Measurements from ENCODE around the gene NKAPD1. TPM values are rescaled to one million over a fixed set of nuclear protein-coding genes. Genes with fewer than 3 reads are reported as not detected.
"Not testable (repeated sequence)": the region's sequence is repeated elsewhere in the genome, so short reads cannot be mapped to it uniquely, and the experiment has no call there.

NKAPD1 gene
- total and polyA plus RNA-seq, 2 of the 13 experiments (the other 11 are each of a cell fraction or from before 2014, with no cell fraction given), result 11.2 to 22.5 TPM

DNA sequence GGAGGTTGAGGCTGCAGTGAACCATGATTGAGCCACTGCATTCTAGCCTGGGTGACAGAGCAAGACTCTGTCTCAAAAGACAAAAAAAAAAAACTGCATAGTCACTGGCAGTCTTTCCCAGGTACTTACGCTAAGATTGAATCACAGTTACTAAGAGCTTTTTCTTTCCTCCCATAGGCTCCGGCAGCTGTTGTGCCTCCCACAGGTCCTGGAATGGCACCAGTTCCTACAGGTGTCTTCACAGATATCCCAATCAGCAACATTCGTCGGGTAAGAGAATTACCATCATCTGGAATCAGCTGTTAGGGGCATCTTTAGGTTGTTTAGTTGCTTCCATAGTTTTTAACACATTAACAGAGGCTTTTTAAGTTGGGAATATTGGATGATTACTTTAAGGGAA lies 29.1 kb upstream of the NKAPD1 start (continued):
- TF ChIP-seq, protein P1, sequence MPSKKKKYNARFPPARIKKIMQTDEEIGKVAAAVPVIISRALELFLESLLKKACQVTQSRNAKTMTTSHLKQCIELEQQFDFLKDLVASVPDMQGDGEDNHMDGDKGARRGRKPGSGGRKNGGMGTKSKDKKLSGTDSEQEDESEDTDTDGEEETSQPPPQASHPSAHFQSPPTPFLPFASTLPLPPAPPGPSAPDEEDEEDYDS (CRISPR knock-in tag; IDR thresholded peaks at IDR 0.05), result no peak
- TF ChIP-seq U2AF1 (optimal IDR thresholded peaks at IDR 0.05; ENCODE audit: low read depth, low read length), result no peak
- TF ChIP-seq HNRNPH1 (optimal IDR thresholded peaks at IDR 0.05; ENCODE audit: low read depth, low read length), result no peak
- TF ChIP-seq, protein P2, sequence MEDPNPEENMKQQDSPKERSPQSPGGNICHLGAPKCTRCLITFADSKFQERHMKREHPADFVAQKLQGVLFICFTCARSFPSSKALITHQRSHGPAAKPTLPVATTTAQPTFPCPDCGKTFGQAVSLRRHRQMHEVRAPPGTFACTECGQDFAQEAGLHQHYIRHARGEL (CRISPR knock-in tag; IDR thresholded peaks at IDR 0.05), result no peak
- no peak for TF ChIP-seq ATM (IDR thresholded peaks at IDR 0.05; ENCODE audit: borderline replicate concordance)
- no peak for TF ChIP-seq XRCC5 (optimal IDR thresholded peaks at IDR 0.05; ENCODE audit: low read length)
- no peak for TF ChIP-seq ZFP62 (CRISPR knock-in tag; IDR thresholded peaks at IDR 0.05)
- no peak for TF ChIP-seq NPAS2 (CRISPR knock-in tag; IDR thresholded peaks at IDR 0.05; ENCODE audit: borderline replicate concordance)
- TF ChIP-seq, protein P3, sequence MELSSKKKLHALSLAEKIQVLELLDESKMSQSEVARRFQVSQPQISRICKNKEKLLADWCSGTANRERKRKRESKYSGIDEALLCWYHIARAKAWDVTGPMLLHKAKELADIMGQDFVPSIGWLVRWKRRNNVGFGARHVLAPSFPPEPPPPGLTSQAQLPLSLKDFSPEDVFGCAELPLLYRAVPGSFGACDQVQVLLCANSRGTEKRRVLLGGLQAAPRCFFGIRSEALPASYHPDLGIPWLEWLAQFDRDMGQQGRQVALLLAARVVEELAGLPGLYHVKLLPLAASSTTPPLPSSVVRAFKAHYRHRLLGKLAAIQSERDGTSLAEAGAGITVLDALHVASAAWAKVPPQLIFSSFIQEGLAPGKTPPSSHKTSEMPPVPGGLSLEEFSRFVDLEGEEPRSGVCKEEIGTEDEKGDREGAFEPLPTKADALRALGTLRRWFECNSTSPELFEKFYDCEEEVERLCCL (CRISPR knock-in tag; IDR thresholded peaks at IDR 0.05; ENCODE audit: borderline replicate concordance), result no peak
- TF ChIP-seq, protein P4, sequence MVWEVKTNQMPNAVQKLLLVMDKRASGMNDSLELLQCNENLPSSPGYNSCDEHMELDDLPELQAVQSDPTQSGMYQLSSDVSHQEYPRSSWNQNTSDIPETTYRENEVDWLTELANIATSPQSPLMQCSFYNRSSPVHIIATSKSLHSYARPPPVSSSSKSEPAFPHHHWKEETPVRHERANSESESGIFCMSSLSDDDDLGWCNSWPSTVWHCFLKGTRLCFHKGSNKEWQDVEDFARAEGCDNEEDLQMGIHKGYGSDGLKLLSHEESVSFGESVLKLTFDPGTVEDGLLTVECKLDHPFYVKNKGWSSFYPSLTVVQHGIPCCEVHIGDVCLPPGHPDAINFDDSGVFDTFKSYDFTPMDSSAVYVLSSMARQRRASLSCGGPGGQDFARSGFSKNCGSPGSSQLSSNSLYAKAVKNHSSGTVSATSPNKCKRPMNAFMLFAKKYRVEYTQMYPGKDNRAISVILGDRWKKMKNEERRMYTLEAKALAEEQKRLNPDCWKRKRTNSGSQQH (CRISPR knock-in tag; IDR thresholded peaks at IDR 0.05; ENCODE audit: low read depth), result no peak

DNA sequence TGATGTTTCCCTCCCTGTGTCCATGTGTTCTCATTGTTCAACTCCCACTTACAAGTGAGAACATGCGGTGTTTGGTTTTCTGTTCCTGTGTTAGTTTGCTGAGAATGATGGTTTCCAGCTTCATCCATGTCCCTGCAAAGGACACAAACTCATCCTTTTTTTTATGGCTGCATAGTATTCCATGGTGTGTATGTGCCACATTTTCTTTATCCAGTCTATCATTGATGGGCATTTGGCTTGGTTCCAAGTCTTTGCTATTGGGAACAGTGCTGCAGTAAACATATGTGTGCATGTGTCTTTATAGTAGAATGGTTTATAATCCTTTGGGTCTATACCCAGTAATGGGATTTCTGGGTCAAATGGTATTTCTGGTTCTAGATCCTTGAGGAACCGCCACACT lies 27.5 kb upstream of the NKAPD1 start:
- H3K4me2 ChIP-seq (ENCODE audit: low read depth, low read length); intact Hi-C loops (cut with micrococcal nuclease; ENCODE audit: unreplicated experiment); H3K79me2 ChIP-seq (ENCODE audit: insufficient read depth, low read length); H3K27ac ChIP-seq (ENCODE audit: extremely low read length, insufficient read depth, low read length); CTCF ChIA-PET (ENCODE audit: low intra/inter-chr PET ratio, low total read pairs); in situ Hi-C loops (cut with HindIII; ENCODE audit: extremely low pct_ligation_motif_present, low pct_unique_long_range_greater_than_20kb); H3K9me3 ChIP-seq (ENCODE audit: low read length); H2AFZ ChIP-seq (ENCODE audit: low read length); BruUV-seq (replicated peaks); H3K4me1 ChIP-seq (ENCODE audit: insufficient read depth, low read length); H3K4me3 ChIP-seq (replicated peaks in 1 of 3; ENCODE audit: insufficient read depth in 1 of 3, low read depth in 2 of 3, low read length in 3 of 3); FAIRE-seq; H4K20me1 ChIP-seq (ENCODE audit: insufficient read depth, low read length); DNase-seq (ENCODE audit: low spot score); H3K27me3 ChIP-seq (ENCODE audit: control insufficient read depth in 1 of 2, insufficient read depth in 2 of 2, low read length in 2 of 2); H3K9ac ChIP-seq (ENCODE audit: insufficient read depth, low read depth, low read length); POLR2A ChIA-PET; ATAC-seq: not testable (repeated sequence)
- peaks cover 5 to 63% of the 10 kb centered on the region in 2 experiments for H3K36me3 ChIP-seq (replicated peaks in 1 of 2; ENCODE audit: control insufficient read depth in 1 of 2, insufficient read depth in 2 of 2, low read length in 2 of 2)
- 94% methylated on average over 2 of the region's 2 CpGs for WGBS (ENCODE audit: low lambda C conversion rate)

DNA sequence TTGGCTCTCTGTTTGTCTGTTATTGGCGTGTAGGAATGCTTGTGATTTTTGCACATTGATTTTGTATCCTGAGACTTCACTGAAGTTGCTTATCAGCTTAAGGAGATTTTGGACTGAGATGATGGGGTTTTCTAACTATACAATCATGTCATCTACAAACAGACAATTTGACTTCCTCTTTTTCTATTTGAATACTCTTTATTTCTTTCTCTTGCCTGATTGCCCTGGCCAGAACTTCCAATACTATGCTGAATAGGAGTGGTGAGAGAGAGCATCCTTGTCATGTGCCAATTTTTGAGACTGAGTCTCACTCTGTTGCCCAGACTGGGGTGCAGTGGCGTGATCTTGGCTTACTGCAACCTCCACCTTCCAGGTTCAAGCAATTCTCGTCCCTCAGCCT lies 25.8 kb upstream of the NKAPD1 start:
- H2AFZ ChIP-seq (ENCODE audit: low read length); DNase-seq (ENCODE audit: low spot score); ATAC-seq; H3K4me3 ChIP-seq (replicated peaks in 1 of 3; ENCODE audit: insufficient read depth in 1 of 3, low read depth in 2 of 3, low read length in 3 of 3); in situ Hi-C loops (cut with HindIII; ENCODE audit: extremely low pct_ligation_motif_present, low pct_unique_long_range_greater_than_20kb); H3K4me1 ChIP-seq (ENCODE audit: insufficient read depth, low read length); H3K4me2 ChIP-seq (ENCODE audit: low read depth, low read length); POLR2A ChIA-PET; H3K9me3 ChIP-seq (ENCODE audit: low read length); H3K27me3 ChIP-seq (ENCODE audit: control insufficient read depth in 1 of 2, insufficient read depth in 2 of 2, low read length in 2 of 2); H3K79me2 ChIP-seq (ENCODE audit: insufficient read depth, low read length); intact Hi-C loops (cut with micrococcal nuclease; ENCODE audit: unreplicated experiment); H4K20me1 ChIP-seq (ENCODE audit: insufficient read depth, low read length); CTCF ChIA-PET (ENCODE audit: low intra/inter-chr PET ratio, low total read pairs); BruUV-seq (replicated peaks); FAIRE-seq; H3K27ac ChIP-seq (ENCODE audit: extremely low read length, insufficient read depth, low read length); H3K9ac ChIP-seq (ENCODE audit: insufficient read depth, low read depth, low read length): not testable (repeated sequence)
- WGBS (ENCODE audit: low lambda C conversion rate), result 100% methylated on average over 3 of the region's 3 CpGs
- peaks cover 5 to 62% of the 10 kb centered on the region in 2 experiments for H3K36me3 ChIP-seq (replicated peaks in 1 of 2; ENCODE audit: control insufficient read depth in 1 of 2, insufficient read depth in 2 of 2, low read length in 2 of 2)
